ENCODE measurements around the gene TNPO3.

Gene TNPO3

DNA sequence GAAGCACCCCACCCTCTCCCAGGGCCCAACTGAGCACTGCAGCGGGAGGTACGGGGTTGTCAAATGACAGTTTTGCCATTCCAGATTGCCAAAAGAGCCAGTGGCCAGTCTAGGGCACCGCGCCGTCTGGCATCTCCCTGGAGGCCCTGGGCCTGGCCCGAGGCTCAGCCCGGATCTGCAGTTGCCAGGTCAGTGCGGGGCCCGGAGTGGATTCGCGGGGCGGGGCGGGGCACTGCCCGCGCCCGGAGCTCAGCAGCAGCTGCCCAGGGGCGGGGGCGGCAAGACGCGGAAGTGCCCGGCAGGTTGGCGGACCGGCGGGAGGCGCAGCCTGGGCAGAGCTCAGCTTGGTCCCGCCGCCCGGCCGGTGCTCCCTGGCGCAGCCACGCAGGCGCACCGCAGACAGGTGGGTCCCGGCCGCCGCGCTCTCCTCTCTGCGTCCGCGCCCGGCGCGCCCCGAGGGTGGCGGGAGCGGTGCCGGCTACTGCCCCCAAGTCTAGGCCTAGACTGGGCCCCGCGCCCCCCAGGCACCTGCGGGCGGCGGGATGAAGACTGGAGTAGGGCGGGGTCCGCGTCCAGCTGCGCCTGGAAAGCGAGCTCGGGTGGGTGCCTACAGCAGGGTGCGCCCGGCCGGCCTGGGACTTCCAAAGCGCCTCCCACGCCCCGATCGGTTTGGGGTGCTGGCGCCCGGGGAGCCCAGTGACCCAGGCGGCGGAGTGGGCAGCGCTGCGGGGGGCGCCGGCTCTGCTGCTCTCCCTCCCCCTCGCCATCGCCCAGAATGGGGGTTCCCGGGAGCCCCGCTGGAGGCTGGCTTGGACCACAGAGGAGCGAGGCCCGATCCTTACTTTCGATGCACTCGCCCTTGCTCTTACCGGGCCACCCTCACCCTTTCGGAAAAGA, 117.0 kb downstream of the TNPO3 start, which contains the start of gene IRF5:
Gene IRF5 (plus strand): TSS at position 281 of the 897 bp plus-strand sequence. CDS start 4,155 bp downstream, outside the sequence.
- DNase-seq: no peak

DNA sequence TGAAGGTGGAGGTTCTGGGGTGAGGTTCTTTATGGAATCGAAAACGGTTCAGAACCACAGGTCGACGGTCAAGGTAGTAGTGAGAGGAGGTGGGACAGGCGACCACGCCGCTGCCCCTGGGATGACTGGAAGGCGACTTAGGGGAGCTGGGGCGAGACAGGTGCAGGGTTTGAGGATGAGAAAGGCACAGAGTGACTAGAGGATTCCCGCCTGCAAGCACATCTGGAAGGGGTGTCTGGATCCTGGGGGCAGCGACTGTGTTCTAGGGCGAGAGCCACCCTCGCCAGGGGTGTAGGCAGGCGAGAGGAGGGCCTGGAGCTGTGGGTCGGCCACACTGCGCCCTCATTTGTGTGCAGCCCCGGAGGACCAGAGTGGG, 117.7 kb downstream of the TNPO3 start:
- DNase-seq: no peak

DNA sequence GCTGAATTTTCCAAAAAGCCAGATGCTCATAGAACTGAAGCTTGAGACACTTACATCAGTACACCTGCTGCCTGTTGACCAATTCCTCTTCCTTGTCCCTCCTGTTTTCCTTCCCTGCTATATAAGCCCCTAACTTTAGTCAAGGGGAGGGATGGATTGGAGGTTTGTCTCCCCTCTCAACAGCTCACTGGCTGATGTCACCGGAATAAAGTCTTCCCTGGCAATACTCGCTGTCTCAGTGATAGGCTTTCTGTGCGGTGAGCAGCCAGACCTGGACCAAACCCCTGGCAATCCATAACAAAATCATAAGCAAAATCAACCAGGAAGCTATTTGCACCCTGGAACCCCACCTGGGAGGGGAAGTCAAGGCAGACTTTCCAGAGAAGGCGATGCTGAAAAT, 118.1 kb downstream of the TNPO3 start:
- no peak for DNase-seq

GRCh38 chr7:128935342-128935730, 119.6 kb downstream of the TNPO3 start:
- no peak for DNase-seq

- DNase-seq: no peak
These were observed 120.3 kb downstream of the TNPO3 start for GRCh38 chr7:128934361-128935341.

GRCh38 chr7:128933180-128933891, 121.6 kb downstream of the TNPO3 start:
- no peak for DNase-seq

DNA sequence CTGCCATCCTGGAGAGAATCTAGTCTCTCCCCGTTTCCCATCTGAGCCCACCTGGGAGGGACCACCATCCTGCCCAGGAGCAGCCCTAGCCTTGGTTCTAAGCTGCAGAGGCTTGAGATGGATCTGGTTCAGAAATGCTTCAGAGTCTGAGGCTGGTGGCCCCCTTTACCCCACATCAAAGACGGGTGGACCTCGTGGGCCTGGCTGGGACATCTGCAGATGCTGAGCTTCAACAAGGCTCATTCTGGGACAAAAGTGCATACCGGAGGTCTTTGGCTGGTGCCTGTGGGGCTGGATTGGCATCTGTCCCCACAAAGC, 122.1 kb downstream of the TNPO3 start:
- no peak for DNase-seq

DNA sequence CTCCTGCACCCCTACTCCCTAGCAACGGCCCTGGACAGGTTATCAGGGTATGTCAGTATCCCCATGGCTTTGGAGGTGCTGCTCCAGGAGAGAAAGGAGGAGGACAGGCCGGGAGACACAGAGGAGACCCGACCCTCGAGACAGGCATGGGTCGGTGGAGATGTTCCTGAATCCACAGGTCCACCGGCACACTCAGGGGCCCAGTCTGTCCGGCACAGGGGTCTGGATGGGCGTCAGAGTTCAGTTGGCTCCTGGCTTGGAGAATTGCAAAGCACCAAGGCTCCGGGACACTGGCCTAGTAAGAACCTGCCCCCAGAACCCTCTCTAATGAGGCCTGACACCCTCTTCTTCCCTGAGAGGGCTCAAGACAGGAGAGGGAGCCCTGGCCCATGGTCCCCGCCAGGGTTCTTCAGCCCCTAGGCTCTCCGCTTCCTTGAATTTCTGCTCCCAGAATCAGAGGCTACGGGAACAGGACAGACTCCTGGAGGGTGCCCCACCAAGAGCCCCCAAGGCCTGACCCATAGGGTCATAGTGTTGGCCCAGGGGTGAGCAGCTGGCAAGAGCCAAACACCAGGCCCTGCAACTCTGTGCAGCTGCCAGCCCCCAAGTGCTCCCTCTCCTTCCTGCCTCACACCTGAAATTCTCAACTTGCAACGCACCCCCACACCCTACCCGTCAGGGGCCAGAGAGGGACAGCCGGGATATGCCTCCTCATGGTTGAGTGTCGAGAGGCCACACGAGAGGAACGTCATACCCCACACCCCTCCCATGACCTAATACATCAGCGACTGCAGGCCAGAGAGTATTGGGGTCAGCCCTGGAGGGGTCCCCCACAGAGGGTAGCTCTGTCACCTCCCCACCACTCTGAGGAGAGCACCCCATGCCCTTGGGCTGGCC, 122.7 kb downstream of the TNPO3 start:
- no peak for DNase-seq

GRCh38 chr7:128931190-128931798, 123.6 kb downstream of the TNPO3 start:
- DNase-seq: no peak

DNA sequence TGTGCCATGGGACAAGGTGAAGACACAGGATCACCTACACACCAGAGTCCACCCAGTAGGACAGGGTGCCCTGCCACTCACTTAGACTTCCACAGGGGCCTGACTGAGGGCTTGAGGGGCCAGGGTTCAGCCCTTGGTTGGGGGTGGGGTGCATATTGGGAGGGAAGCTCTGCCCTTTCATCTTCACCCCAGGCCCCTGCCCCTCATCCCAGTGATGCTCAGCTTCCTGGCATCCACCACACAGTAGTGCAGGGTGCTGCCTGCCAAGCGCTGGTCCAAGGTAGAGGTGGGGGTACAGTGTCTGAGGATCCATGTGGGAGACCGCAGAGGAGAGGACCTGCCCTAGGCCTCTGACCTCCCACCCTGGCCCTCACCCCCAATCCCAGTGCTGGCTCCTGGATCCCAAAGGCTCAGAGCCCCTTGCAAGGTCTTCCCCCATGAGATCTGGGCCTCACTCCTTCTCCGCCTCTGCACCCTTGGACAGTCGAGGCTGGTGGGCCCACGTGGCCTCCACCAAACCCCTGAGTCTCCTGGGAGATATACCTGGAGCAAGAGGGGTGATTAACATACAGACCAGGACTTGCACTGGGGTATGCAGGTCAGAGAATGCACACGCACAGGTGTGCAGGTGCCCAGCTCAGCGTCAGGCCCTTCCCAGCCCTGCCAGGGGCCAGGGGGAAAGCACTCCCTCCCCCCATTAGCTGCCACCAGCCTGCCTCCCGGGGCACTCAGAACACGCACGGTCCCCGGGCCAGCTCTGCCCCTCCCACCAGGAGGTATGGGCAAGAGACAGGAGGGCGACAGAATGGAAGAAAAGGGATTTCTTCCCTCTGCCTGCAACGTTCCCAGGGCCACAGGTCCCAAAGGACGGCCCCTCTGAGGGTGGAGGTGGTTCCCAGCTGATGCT, 125.8 kb downstream of the TNPO3 start:
- DNase-seq: no peak

GRCh38 chr7:128928159-128928813, 126.6 kb downstream of the TNPO3 start:
- DNase-seq: no peak

- no peak for DNase-seq
These were observed 130.0 kb downstream of the TNPO3 start for GRCh38 chr7:128924707-128925588.

DNA sequence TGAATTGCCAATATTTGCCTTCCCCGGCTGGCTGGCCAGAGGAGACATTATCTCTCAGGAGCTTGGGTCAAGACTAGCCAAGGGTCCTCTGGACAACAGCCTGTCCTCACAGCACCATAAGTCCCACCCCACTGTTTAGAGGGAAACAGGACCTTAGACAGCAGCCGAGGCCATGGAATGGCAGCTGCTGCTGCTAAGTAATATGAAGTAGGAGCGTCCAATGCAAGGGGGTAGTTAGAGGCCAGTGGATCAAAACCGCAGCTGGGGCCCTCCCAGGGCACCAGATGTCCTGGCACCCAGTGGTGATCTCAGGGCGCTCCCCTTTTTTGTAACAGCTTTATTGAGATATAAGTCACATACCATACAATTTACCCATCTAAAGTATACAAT, 131.5 kb downstream of the TNPO3 start:
- DNase-seq: no peak

GRCh38 chr7:128922496-128923410, 132.2 kb downstream of the TNPO3 start:
- no peak for DNase-seq

DNA sequence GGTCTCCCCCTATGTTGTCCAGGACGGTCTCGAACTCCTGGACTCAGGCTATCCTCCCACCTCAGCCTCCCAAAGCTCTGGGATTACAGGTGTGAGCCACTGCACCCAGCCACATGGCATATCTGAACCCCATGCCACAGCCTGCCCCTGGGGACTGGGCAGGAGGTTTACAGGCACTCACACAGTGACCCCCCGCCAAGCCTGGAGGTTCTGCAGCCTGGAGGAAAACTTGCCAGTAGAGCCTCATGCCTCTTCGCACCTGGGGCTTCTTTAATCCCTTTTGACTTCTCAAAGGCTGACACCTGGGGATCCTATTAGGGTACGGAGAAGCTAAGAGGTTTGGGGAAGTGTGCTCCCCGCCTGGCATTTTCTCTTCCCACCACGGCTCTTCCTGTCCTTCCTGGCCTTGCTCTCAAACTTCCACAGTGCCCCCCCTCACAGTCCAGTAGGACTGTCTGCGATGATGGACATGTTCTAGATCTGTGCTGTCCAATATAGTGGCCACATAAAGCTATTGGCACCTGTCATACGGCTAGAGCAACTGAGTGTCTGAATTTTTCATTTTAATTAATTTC, 133.0 kb downstream of the TNPO3 start:
- DNase-seq: no peak

DNA sequence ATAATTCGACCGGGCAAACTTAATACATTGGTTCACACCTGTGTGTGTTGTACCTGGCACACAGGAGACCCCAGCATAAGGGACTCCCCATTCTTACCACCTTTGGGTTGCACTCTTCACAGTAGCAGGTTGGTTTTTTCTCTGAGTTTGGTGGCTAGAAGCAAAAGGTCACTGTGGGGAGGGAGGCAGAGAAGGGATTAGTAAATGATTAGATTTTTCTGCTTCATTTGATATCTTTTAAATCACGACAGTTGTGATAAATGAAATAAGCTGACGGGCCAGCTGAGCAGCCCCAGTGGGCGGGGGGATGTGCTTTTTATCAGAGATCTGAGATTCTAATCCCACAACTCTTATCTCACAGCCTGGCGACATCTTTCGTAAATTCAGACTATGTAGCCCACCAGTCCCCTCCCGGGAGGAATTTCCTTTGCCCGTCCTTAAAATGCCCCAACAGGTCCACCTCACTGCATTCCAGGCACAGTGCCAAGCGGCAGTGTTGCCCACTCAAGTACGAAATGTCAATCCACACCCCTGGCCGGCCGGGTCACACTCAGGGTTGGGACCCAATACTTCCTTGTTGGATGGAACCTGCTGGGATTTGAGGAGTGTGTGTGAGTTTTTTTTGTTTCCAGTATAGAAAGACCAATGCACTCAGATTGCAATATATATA, 133.9 kb downstream of the TNPO3 start:
- DNase-seq: no peak
